DOHH2 (cell line): ENCODE results near the gene TMEM147.
A peak's percentile ranks its signal among the peaks of the same experiment; 100 is the strongest.

Experiments
- H3F3A ChIP-seq: fragments of 200-600 bp; sonication (generic), shearing (Covaris generic); 2 replicates; pipeline ENCODE4 v1.6.0; 2016; ENCODE audit warnings: antibody characterized with exemption, mild to moderate bottlenecking; ENCODE audit not compliant: control insufficient read depth, insufficient read depth
- H3K27ac ChIP-seq: fragments of 200-600 bp; sonication (generic); 2 replicates; pipeline ENCODE4 v1.5.1; 2014; ENCODE audit warnings: low read depth, mild to moderate bottlenecking, low read length, moderate library complexity
- H3K27me3 ChIP-seq: fragments of 200-600 bp; sonication (generic); 2 replicates; pipeline ENCODE4 v1.6.1; 2014; ENCODE audit warnings: mild to moderate bottlenecking, low read length, mixed read lengths; ENCODE audit not compliant: control insufficient read depth
- H3K36me3 ChIP-seq: fragments of 200-600 bp; sonication (generic); 2 replicates; pipeline ENCODE4 v1.6.1; 2014; ENCODE audit warnings: mild to moderate bottlenecking, low read length, moderate library complexity, mixed read lengths; ENCODE audit not compliant: control insufficient read depth
- H3K4me1 ChIP-seq: fragments of 200-600 bp; sonication (generic); 2 replicates; pipeline ENCODE4 v1.6.1; 2014; ENCODE audit warnings: mild to moderate bottlenecking, low read length, mixed read lengths; ENCODE audit not compliant: control insufficient read depth
- H3K4me2 ChIP-seq: fragments of 200-600 bp; sonication (generic); 2 replicates; pipeline ENCODE4 v1.6.0; 2014; ENCODE audit warnings: mild to moderate bottlenecking, low read length, moderate library complexity
- H3K4me3 ChIP-seq: fragments of 200-600 bp; sonication (generic); 2 replicates; pipeline ENCODE4 v1.5.1; 2014; ENCODE audit warnings: mild to moderate bottlenecking, low read length, mixed read lengths
- H3K79me2 ChIP-seq: fragments of 200-600 bp; sonication (generic); 2 replicates; pipeline ENCODE4 v1.6.1; 2014; ENCODE audit warnings: mild to moderate bottlenecking, low read length, mixed read lengths; ENCODE audit not compliant: control insufficient read depth
- H3K9me2 ChIP-seq: fragments of 200-600 bp; sonication (generic); replicated peaks from 2 replicates; pipeline ENCODE4 v1.6.1; 2014; ENCODE audit warnings: mild to moderate bottlenecking, low read length, mixed read lengths; ENCODE audit not compliant: control insufficient read depth
- H3K9me3 ChIP-seq: fragments of 200-600 bp; sonication (generic); 2 replicates; pipeline ENCODE4 v1.6.1; 2014; ENCODE audit warnings: antibody characterized with exemption, low read length, mixed read lengths; ENCODE audit not compliant: control insufficient read depth, insufficient read depth
- H4K20me1 ChIP-seq: fragments of 200-600 bp; sonication (generic); 2 replicates; pipeline ENCODE4 v1.6.0; 2014; ENCODE audit warnings: low read depth, mild to moderate bottlenecking, antibody characterized with exemption, low read length, moderate library complexity; ENCODE audit not compliant: control insufficient read depth, insufficient read depth
- CTCF ChIP-seq: fragments of 200-600 bp; sonication (generic); IDR thresholded peaks from one replicate; pipeline ENCODE4 v1.5.1; 2014; ENCODE audit warnings: antibody characterized with exemption, mild to moderate bottlenecking, low read depth, low read length; ENCODE audit not compliant: poor library complexity, severe bottlenecking
- EZH2phosphoT487 ChIP-seq: fragments of 200-600 bp; sonication (generic); IDR thresholded peaks from 2 replicates; pipeline ENCODE4 v1.6.1; 2017; ENCODE audit warnings: borderline replicate concordance, mild to moderate bottlenecking, antibody characterized with exemption, low read length, moderate library complexity, mixed read lengths

Gene TMEM147

DNA sequence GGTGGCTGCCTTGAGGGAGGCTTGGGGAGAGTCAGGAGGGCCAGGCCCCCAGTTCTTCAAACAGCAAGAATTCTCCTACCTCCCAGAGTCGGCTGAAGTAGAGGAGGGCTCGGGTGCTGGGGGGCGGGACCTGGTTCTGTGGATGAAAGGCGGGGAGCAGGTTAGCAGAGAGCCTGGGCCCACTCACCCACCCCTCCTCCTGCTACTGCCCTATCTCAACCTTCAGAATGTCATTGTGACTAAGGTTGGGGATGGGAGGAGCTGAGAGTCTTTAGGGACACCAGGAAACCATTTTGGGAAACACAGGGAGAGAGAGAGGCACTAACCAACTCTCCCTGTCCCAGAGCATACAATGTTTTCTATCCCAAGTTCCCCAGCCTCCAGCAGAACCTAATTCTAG is 42.7 kb upstream of the TMEM147 start:
- Histone ChIP-seq H3K27me3 (peaks cover 11% of the 10 kb centered on the region), H3K9me3 (no peaks in the 10 kb centered on the region), H4K20me1 (no peaks in the 10 kb centered on the region), H3F3A (peaks cover 9% of the 10 kb centered on the region; the same call in 1 of the 2 replicates), H3K9me2 (no peaks in the 10 kb centered on the region), H3K4me1 (peaks cover 67% of the 10 kb centered on the region), H3K79me2 (no peaks in the 10 kb centered on the region), H3K27ac (peak overlapping the region; percentile 93), H3K4me2 (peak overlapping the region; percentile 79), H3K4me3 (peak overlapping the region; percentile 60; the same call in 1 of the 2 replicates), H3K36me3 (peaks cover 7% of the 10 kb centered on the region; the same call in 1 of the 2 replicates)
- no peak for TF ChIP-seq CTCF
- no peak for TF ChIP-seq EZH2phosphoT487

DNA sequence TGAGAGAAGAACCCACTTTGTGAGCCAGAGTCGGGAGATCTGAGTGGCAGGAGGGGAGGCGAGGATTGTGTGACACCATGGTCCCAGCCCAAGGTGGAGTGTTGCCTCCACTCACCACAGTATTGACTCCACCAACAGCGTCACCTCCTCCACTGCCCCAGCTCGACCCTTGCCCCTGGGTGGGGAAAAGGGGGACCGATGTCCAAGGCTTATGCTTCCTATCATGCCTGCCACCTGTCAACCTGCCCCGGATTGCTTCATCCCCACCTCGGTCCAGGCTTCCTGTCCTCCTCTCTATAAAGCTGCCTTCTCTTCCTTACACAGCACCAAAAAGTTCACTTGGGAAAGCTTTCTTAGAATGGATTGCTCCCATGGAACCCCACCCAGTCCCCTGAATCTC is 39.4 kb upstream of the TMEM147 start:
- TF ChIP-seq CTCF (no peak), EZH2phosphoT487 (no peak)
- Histone ChIP-seq H3K9me2 (no peaks in the 10 kb centered on the region), H3K4me3 (no peak overlapping the region), H3K9me3 (no peaks in the 10 kb centered on the region), H3K36me3 (no peaks in the 10 kb centered on the region), H3K4me2 (no peak overlapping the region), H3K79me2 (peaks cover 10% of the 10 kb centered on the region), H4K20me1 (no peaks in the 10 kb centered on the region), H3K27me3 (peaks cover 32% of the 10 kb centered on the region), H3K27ac (no peak overlapping the region), H3F3A (peaks cover 5% of the 10 kb centered on the region; the same call in 1 of the 2 replicates), H3K4me1 (peaks cover 66% of the 10 kb centered on the region)

- TF ChIP-seq EZH2phosphoT487 = no peak
- no peak for TF ChIP-seq CTCF
- H3F3A ChIP-seq = no peaks in the 10 kb centered on the region
- peaks cover 10% of the 10 kb centered on the region for H3K79me2 ChIP-seq
- no peaks in the 10 kb centered on the region for H3K9me3 ChIP-seq
- H3K4me1 ChIP-seq = peaks cover 50% of the 10 kb centered on the region
- H3K27ac ChIP-seq = no peak overlapping the region
- peaks cover 33% of the 10 kb centered on the region for H3K27me3 ChIP-seq
- no peak overlapping the region; the same call in 1 of the 2 replicates for H3K4me3 ChIP-seq
- H3K9me2 ChIP-seq = no peaks in the 10 kb centered on the region
- peak overlapping the region; percentile 54 for H3K4me2 ChIP-seq
- H4K20me1 ChIP-seq = no peaks in the 10 kb centered on the region
- H3K36me3 ChIP-seq = no peaks in the 10 kb centered on the region
Measured at GRCh38 chr19:35507561-35507960, 37.9 kb upstream of the TMEM147 start.
